Mesenteric fat pad (tissue), 1 donor: ENCODE results near the gene SKOR2. TPM values are rescaled to one million over a fixed set of nuclear protein-coding genes. Genes with fewer than 3 reads are reported as not detected.
A peak's percentile ranks its signal among the peaks of the same experiment; 100 is the strongest.
"Not testable (repeated sequence)": the region's sequence is repeated elsewhere in the genome, so short reads cannot be mapped to it uniquely, and the experiment has no call there.

Experiments
- DNase-seq: peaks from one replicate; pipeline ENCODE4 v3.0.0-alpha.2; 2020; ENCODE audit warnings: low spot score
- total RNA-seq: library from RNA; stranded (reverse); fragmentation: NEBNext Ultra II Directional; extraction: Animal tissue kit (Norgen Biotek cat#: 25700); gene quantifications from one replicate; pipeline ENCODE4 v1.2.1, GENCODE V29; 2021
- donor health status: DM: yes; HTN: yes; CAD: no.

Gene SKOR2
- total RNA-seq, 1 donor from 2014 or later = not detected

GRCh38 chr18:47203626-47204464 is 47.6 kb downstream of the SKOR2 start:
- DNase-seq = no peak

- not testable (repeated sequence) for DNase-seq
Measured at GRCh38 chr18:47195961-47196360, 55.5 kb downstream of the SKOR2 start.

GRCh38 chr18:47191961-47192360 is 59.5 kb downstream of the SKOR2 start:
- no peak for DNase-seq

- DNase-seq = no peak
Measured at GRCh38 chr18:47187721-47188120, 63.7 kb downstream of the SKOR2 start.

- no peak for DNase-seq
Measured at GRCh38 chr18:47184419-47185050, 66.9 kb downstream of the SKOR2 start.

- not testable (repeated sequence) for DNase-seq
Measured at GRCh38 chr18:47182156-47182555, 69.3 kb downstream of the SKOR2 start.

- DNase-seq = no peak
Measured at GRCh38 chr18:47180765-47181164, 70.7 kb downstream of the SKOR2 start.

GRCh38 chr18:47179520-47179919 is 71.9 kb downstream of the SKOR2 start:
- no peak for DNase-seq

GRCh38 chr18:47175898-47176575 is 75.4 kb downstream of the SKOR2 start, which contains the start of gene IER3IP1:
Gene IER3IP1, minus strand, starts transcription at chr18:47176364. Its CDS starts 87 bp downstream, at chr18:47176277.
- peak; percentile 95 for DNase-seq

GRCh38 chr18:47175283-47175897 is 76.1 kb downstream of the SKOR2 start:
- no peak for DNase-seq

- DNase-seq = no peak
Measured at GRCh38 chr18:47174545-47175116, 76.8 kb downstream of the SKOR2 start.

GRCh38 chr18:47172476-47172875 is 79.0 kb downstream of the SKOR2 start:
- DNase-seq = no peak

GRCh38 chr18:47168913-47169312 is 82.5 kb downstream of the SKOR2 start:
- no peak for DNase-seq

GRCh38 chr18:47168509-47168908 is 83.0 kb downstream of the SKOR2 start:
- no peak for DNase-seq

- DNase-seq = no peak
Measured at GRCh38 chr18:47166294-47166693, 85.2 kb downstream of the SKOR2 start.

- no peak for DNase-seq
Measured at GRCh38 chr18:47163241-47163640, 88.2 kb downstream of the SKOR2 start.

GRCh38 chr18:47160256-47160655 is 91.2 kb downstream of the SKOR2 start:
- no peak for DNase-seq

GRCh38 chr18:47158404-47158803 is 93.1 kb downstream of the SKOR2 start:
- DNase-seq = not testable (repeated sequence)
